Spleen (tissue), 7 donors: ENCODE measurements around the gene MAN2A2.

Experiments
- CTCF ChIP-seq, 11 experiments: fragments of 200-600 bp in 7 of 11; fragments of 450-650 bp in 4 of 11; sonication (generic) in 4 of 11; IDR thresholded peaks in 8 of 11; conservative IDR thresholded peaks in 3 of 11; 1 replicate in 7 of 11; 2 replicates in 4 of 11; pipeline versions ENCODE4 v1.4.0 to v1.8.0; 2016 to 2021; ENCODE audit warnings: antibody characterized with exemption in 11 of 11, inconsistent platforms in 4 of 11, mild to moderate bottlenecking in 1 of 11
- POLR2A ChIP-seq, 3 donors: fragments of 450-650 bp; IDR thresholded peaks; one replicate each; pipeline ENCODE4 v1.5.1; 2017; ENCODE audit warnings: antibody characterized with exemption in 3 of 3, mild to moderate bottlenecking in 1 of 3
- POLR2AphosphoS5 ChIP-seq, 3 donors: sonication (generic); formaldehyde crosslinking; IDR thresholded peaks; one replicate each; pipeline ENCODE4 v1.5.1; 2017; ENCODE audit warnings: antibody characterized with exemption in 3 of 3
- donor health status: DM: no; HTN: no; CAD: no; lungs with moderate emphysema.
- donor health status: DM: no; HTN: no; CAD: no.
- donor health status: DM: no; HTN: no; CAD: no.

- no peak for TF ChIP-seq CTCF (IDR thresholded peaks at IDR 0.05 in 8 of 11, conservative IDR thresholded peaks at IDR 0.05 in 3 of 11)
- TF ChIP-seq POLR2A (IDR thresholded peaks at IDR 0.05), result no peak
- TF ChIP-seq POLR2AphosphoS5 (IDR thresholded peaks at IDR 0.05), result no peak
Measured at GRCh38 chr15:90915216-90915807, 12.2 kb downstream of the MAN2A2 start.
